Memory B cell (primary cell): ENCODE results near the gene AREG.

Experiments used
- ATAC-seq: fragments of 150-1000 bp; cut with Tn5 transposase; 2 replicates; pipeline ENCODE4 v1.10.0; 2021; ENCODE audit warnings: low read depth, mild to moderate bottlenecking, moderate library complexity
- DNase-seq, 2 donors: peaks; one replicate each; pipeline ENCODE4 v3.0.0; 2022; ENCODE audit warnings: low spot score in 2 of 2
- H3K27ac Mint-ChIP-seq: one replicate; pipeline ENCODE4 v1.8.0; 2022; ENCODE audit warnings: mild to moderate bottlenecking, moderate library complexity, mixed read lengths
- H3K27me3 Mint-ChIP-seq: one replicate; pipeline ENCODE4 v1.8.0; 2022; ENCODE audit warnings: mixed read lengths
- H3K36me3 Mint-ChIP-seq: one replicate; pipeline ENCODE4 v1.8.0; 2022; ENCODE audit warnings: mild to moderate bottlenecking, mixed read lengths
- H3K4me1 Mint-ChIP-seq: one replicate; pipeline ENCODE4 v1.8.0; 2022; ENCODE audit warnings: mixed read lengths
- H3K4me3 Mint-ChIP-seq: one replicate; pipeline ENCODE4 v1.8.0; 2022; ENCODE audit warnings: mild to moderate bottlenecking, moderate library complexity, mixed read lengths
- H3K9me3 Mint-ChIP-seq: one replicate; pipeline ENCODE4 v1.8.0; 2022; ENCODE audit warnings: mixed read lengths

AREG gene

GRCh38 chr4:74460833-74461232, 15.9 kb downstream of the AREG start:
- peaks cover 2% of the 10 kb centered on the region for H3K9me3 Mint-ChIP-seq
- no peaks in the 10 kb centered on the region for H3K4me1 Mint-ChIP-seq
- no peak for DNase-seq
- no peak overlapping the region for H3K4me3 Mint-ChIP-seq
- H3K27me3 Mint-ChIP-seq, result peaks cover 13% of the 10 kb centered on the region
- peaks cover 1% of the 10 kb centered on the region for H3K36me3 Mint-ChIP-seq
- no peak overlapping the region for H3K27ac Mint-ChIP-seq
- no peak for ATAC-seq

DNA sequence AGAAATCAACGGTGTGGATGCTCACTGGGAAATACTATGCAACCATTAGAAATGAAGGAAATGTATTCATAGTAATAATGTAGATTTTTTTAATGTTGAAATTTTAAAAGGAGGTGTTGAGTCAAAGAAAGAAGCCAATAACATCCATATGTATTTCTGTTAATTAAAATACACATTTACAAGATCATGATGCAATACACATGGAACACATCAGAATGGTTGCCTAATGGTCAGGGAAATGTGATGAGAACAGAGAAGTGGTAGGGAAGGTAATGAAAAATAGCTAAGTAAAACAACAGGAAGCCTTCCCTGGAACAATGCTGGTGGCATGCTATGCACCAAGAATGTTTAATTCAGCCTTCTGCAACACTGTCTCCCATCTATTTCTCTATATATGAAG, 18.2 kb downstream of the AREG start:
- Mint-ChIP-seq H3K9me3 (peaks cover 2% of the 10 kb centered on the region), H3K27me3 (peaks cover 12% of the 10 kb centered on the region), H3K27ac (no peak overlapping the region), H3K4me1 (no peaks in the 10 kb centered on the region), H3K4me3 (no peak overlapping the region), H3K36me3 (peaks cover 1% of the 10 kb centered on the region)
- DNase-seq (no peak), ATAC-seq (no peak)

- Mint-ChIP-seq H3K9me3 (peaks cover 2% of the 10 kb centered on the region), H3K4me1 (no peaks in the 10 kb centered on the region), H3K27me3 (peaks cover 10% of the 10 kb centered on the region), H3K4me3 (no peak overlapping the region), H3K27ac (no peak overlapping the region), H3K36me3 (peaks cover 1% of the 10 kb centered on the region)
- ATAC-seq (no peak), DNase-seq (no peak)
These were observed 19.4 kb downstream of the AREG start for GRCh38 chr4:74464291-74464690.

DNA sequence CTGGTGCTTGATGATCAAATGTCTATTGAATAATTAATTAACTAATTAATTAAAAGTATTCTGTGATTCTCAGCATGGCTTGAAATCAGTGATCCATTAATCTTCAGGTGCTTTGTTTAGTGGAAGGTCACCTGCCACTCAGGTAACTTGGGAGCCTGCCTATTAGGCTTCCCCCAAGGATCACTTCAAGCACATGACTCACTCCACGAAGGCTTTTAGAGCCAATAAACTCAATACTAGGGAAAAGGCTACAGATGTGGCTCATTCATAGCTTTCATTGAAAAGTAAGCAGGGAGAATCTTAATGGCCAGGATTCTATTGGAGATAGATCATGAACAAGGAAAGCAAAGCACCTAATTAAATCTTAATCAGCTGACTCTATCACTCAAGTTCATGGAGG, 21.3 kb downstream of the AREG start:
- H3K4me1 Mint-ChIP-seq, result no peaks in the 10 kb centered on the region
- no peak overlapping the region for H3K4me3 Mint-ChIP-seq
- no peaks in the 10 kb centered on the region for H3K9me3 Mint-ChIP-seq
- no peaks in the 10 kb centered on the region for H3K36me3 Mint-ChIP-seq
- peaks cover 7% of the 10 kb centered on the region for H3K27me3 Mint-ChIP-seq
- DNase-seq (no peak), ATAC-seq (no peak)
- H3K27ac Mint-ChIP-seq, result no peak overlapping the region

DNA sequence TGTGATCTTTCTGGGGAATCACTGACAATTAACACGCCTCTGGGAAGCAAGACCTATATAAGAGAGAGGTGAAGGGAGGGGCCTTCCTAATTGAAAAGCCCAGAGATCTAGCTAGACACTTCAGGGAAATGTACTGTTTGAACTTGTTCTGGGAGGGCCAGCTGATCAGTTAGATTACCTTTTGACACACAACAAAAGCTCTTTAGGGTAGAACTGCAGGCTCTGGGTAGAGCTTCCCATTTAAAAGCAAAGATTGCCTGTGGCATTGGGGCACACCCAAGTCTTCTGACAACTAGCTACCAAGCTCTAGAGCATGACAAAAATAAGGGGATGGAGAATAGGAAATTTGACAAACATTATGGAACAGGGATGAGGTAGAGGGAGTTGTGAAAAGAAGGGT, 26.3 kb downstream of the AREG start:
- H3K27me3 Mint-ChIP-seq, result peaks cover 11% of the 10 kb centered on the region
- H3K36me3 Mint-ChIP-seq, result no peaks in the 10 kb centered on the region
- no peak overlapping the region for H3K4me3 Mint-ChIP-seq
- H3K4me1 Mint-ChIP-seq, result no peaks in the 10 kb centered on the region
- no peak overlapping the region for H3K27ac Mint-ChIP-seq
- DNase-seq (no peak), ATAC-seq (no peak)
- H3K9me3 Mint-ChIP-seq, result no peaks in the 10 kb centered on the region

DNA sequence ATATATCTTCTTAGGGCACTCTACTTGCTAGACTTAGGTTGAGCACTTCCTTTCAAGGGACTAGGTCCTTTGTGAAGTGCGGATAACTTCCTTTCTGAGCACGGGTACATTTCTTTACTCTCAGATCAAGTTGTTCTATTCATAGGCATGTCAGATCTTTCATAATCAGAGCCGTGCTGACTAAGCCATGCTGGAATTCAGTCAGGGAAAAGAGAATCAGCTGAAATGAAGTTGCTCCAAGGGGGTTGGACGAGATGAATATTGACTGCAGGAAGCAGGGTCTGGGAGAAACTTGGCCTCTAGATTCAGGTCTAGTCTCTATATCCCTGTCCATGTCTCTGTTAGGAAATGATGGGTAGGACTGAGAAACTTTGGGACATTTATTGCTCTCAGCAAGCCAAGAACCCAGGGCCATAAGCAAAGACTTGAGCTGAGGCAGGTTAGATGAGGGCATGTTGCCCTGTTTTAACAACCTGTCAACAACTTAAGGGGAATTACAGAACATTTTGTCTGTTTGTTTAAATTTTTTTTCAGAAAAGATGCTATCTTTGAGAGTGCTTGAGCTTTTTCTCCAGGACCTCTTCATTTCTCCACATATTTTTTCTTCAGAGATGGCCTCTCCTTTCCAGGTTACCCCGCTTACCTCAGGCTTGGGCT, 28.3 kb downstream of the AREG start:
- no peak for DNase-seq
- H3K36me3 Mint-ChIP-seq, result no peaks in the 10 kb centered on the region
- H3K9me3 Mint-ChIP-seq, result no peaks in the 10 kb centered on the region
- H3K27me3 Mint-ChIP-seq, result peaks cover 12% of the 10 kb centered on the region
- ATAC-seq, result no peak
- no peak overlapping the region for H3K4me3 Mint-ChIP-seq
- no peak overlapping the region for H3K27ac Mint-ChIP-seq
- H3K4me1 Mint-ChIP-seq, result no peaks in the 10 kb centered on the region

GRCh38 chr4:74474345-74475090, 29.6 kb downstream of the AREG start:
- H3K4me1 Mint-ChIP-seq, result no peaks in the 10 kb centered on the region
- H3K36me3 Mint-ChIP-seq, result no peaks in the 10 kb centered on the region
- H3K27me3 Mint-ChIP-seq, result peaks cover 12% of the 10 kb centered on the region
- no peak overlapping the region for H3K4me3 Mint-ChIP-seq
- ATAC-seq, result no peak
- H3K9me3 Mint-ChIP-seq, result no peaks in the 10 kb centered on the region
- DNase-seq, result no peak
- no peak overlapping the region for H3K27ac Mint-ChIP-seq

- Mint-ChIP-seq H3K4me3 (no peak overlapping the region), H3K4me1 (no peaks in the 10 kb centered on the region), H3K36me3 (no peaks in the 10 kb centered on the region), H3K27ac (no peak overlapping the region), H3K27me3 (peaks cover 12% of the 10 kb centered on the region), H3K9me3 (no peaks in the 10 kb centered on the region)
- ATAC-seq (no peak), DNase-seq (no peak)
These were observed 30.3 kb downstream of the AREG start for GRCh38 chr4:74475091-74475800.

DNA sequence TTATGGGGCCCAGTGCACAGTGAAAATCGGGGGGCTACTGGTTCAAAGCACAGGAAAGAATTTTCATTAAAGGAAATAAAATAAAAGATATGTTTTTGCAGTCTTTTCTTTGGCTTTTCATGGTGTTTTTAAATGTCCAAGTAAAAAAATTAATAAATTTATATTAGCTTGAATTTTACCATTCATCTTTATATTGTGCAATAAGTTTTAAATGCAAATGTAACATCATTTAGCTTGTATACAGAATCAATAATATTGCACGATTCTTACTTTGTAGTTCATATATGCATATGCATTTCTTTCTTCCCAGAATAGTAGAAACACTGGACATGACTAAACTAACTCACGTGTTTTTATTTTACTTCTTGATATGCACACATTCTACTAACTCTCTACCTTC, 31.0 kb downstream of the AREG start:
- Mint-ChIP-seq H3K27ac (no peak overlapping the region), H3K36me3 (no peaks in the 10 kb centered on the region), H3K4me1 (no peaks in the 10 kb centered on the region), H3K27me3 (peaks cover 12% of the 10 kb centered on the region), H3K9me3 (no peaks in the 10 kb centered on the region), H3K4me3 (no peak overlapping the region)
- ATAC-seq (no peak), DNase-seq (no peak)

- peaks cover 9% of the 10 kb centered on the region for H3K27me3 Mint-ChIP-seq
- no peak for DNase-seq
- no peaks in the 10 kb centered on the region for H3K36me3 Mint-ChIP-seq
- no peak for ATAC-seq
- H3K27ac Mint-ChIP-seq, result no peak overlapping the region
- no peaks in the 10 kb centered on the region for H3K4me1 Mint-ChIP-seq
- H3K4me3 Mint-ChIP-seq, result no peak overlapping the region
- no peaks in the 10 kb centered on the region for H3K9me3 Mint-ChIP-seq
These were observed 34.1 kb downstream of the AREG start for GRCh38 chr4:74479009-74479408.

DNA sequence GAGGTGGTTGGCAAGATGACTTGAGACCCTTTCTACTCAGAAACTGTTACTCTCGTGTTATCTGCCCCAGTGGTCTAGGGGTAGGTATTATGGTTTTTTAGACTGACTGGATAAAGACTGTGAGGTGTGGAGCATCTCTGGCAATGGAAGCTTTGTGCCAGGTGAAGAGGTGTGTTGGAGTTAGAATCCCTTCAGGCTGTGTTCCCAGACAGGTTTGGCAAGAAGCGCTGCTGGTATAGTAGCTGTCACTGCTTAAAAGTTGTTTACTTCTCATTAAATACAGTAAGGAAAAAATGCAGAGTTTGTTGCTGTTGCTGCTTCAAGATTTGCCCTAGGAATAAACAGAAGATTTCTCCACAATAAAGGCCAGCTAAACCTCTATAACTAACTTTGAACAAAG, 35.3 kb downstream of the AREG start:
- DNase-seq, result no peak
- ATAC-seq, result no peak
- Mint-ChIP-seq H3K9me3 (no peaks in the 10 kb centered on the region), H3K36me3 (no peaks in the 10 kb centered on the region), H3K27ac (no peak overlapping the region), H3K4me1 (no peaks in the 10 kb centered on the region), H3K27me3 (peaks cover 2% of the 10 kb centered on the region), H3K4me3 (no peak overlapping the region)

DNA sequence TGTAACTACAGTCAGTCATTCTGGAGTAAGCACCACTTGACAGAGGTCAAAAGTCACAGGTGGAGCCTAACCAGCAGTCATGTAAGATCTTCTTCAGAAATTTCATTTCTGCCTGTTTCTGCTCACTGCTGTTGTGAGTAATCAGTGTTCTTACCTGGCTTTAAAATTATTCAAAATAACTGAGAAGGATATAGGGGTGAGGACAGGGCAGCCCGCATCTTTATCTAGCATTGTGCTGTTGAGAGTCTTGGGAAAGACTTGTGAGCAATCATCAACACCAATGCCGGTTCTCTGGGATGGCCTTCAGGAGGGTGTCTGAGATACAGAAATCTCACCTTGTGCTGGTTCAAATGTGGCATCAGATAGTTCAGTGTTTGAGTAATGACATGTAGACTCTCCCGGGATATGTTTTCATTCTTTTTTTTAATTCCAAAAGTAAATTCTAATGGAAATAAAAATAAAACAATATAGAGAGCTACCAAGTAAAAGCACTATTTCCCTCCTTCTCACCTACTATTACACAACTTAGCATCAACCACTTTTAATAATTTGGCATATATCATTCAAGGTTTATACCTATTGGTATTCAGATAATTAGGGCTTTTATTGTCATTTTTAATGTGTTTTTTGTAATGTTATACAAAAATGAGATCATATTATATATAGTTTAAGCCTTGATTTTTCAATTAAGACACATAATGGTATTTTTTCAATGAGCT, 37.1 kb downstream of the AREG start:
- Mint-ChIP-seq H3K36me3 (no peaks in the 10 kb centered on the region), H3K4me1 (no peaks in the 10 kb centered on the region), H3K27ac (no peak overlapping the region), H3K4me3 (no peak overlapping the region), H3K9me3 (no peaks in the 10 kb centered on the region), H3K27me3 (peaks cover 2% of the 10 kb centered on the region)
- no peak for ATAC-seq
- DNase-seq, result no peak

- DNase-seq (no peak), ATAC-seq (peak; percentile 22)
- Mint-ChIP-seq H3K27me3 (no peaks in the 10 kb centered on the region), H3K4me3 (no peak overlapping the region), H3K9me3 (no peaks in the 10 kb centered on the region), H3K27ac (no peak overlapping the region), H3K4me1 (no peaks in the 10 kb centered on the region), H3K36me3 (no peaks in the 10 kb centered on the region)
These were observed 38.4 kb downstream of the AREG start for GRCh38 chr4:74483226-74483911.
